HG03558 (cell line): ENCODE results near the gene KLB.
A peak's percentile ranks its signal among the peaks of the same experiment; 100 is the strongest.
"Not testable (repeated sequence)": the region's sequence is repeated elsewhere in the genome, so short reads cannot be mapped to it uniquely, and the experiment has no call there.

Source experiments
- ATAC-seq: cut with Tn5 transposase; IDR thresholded peaks from one replicate; pipeline ENCODE4 v1.9.1; 2021; ENCODE audit warnings: moderate number of reproducible peaks; ENCODE audit not compliant: unreplicated experiment; ENCODE audit errors: extremely low read depth

KLB gene

DNA sequence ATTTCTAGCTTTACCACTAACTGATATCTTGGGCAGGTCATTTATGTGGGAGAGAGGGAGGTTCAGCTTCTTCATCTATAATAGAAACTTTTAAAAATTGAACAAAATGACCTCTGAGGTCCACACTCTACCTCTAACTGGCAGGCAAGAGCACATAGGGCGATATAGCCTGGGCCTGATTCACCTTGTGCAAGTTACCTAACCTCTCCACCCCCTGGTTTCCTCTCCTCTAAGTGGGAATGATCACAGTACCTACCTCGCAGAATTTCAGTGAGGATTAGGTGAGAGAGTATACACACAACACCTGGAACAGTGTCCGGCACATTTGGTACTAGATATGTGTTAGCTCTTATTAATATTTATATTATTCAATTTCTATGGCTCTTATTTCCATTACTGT is 15.5 kb downstream of the KLB start:
- ATAC-seq = no peak

DNA sequence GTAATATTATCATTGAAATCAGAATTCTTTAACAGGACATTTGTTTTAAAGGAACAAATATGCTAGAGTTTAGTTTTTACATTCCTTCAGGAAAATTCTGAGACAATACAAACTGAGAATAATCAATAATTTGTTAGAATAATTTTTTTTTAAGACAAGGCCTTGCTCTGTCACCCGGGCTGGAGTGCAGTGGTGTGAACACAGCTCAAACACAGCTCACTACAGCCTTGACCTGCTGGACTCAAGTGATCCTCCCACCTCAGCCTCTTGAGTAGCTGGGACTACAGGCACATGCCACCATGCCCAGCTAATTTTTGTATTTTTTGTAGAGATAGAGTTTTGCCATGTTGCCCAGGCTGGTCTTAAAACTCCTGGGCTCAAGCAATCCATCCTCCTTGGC is 18.6 kb downstream of the KLB start:
- not testable (repeated sequence) for ATAC-seq

DNA sequence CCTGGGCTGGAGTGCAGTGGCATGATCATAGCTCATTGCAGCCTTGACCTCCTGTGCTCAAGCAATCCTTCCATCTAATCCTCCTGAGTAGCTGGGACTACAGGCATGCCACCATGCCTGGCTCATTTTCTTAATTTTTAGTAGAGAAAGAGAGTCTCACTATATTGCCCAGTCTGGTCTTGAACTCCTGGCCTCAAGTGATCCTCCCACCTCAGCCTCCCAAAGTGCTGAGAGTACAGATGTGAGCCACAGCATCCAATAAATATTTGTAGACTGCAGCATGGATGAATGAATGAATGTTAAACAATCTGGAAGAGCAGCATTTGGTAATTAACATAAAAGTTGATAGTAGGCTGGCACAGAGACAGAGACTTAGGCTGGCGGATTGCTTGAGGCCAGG is 20.0 kb downstream of the KLB start:
- no peak for ATAC-seq

GRCh38 chr4:39427520-39428114 is 20.9 kb downstream of the KLB start:
- ATAC-seq = no peak

GRCh38 chr4:39429476-39430334 is 23.0 kb downstream of the KLB start:
- no peak for ATAC-seq

GRCh38 chr4:39433878-39434492 is 27.3 kb downstream of the KLB start:
- ATAC-seq = no peak

GRCh38 chr4:39435659-39436563 is 29.2 kb downstream of the KLB start:
- ATAC-seq = no peak

GRCh38 chr4:39441593-39441992 is 34.9 kb downstream of the KLB start:
- ATAC-seq = no peak

DNA sequence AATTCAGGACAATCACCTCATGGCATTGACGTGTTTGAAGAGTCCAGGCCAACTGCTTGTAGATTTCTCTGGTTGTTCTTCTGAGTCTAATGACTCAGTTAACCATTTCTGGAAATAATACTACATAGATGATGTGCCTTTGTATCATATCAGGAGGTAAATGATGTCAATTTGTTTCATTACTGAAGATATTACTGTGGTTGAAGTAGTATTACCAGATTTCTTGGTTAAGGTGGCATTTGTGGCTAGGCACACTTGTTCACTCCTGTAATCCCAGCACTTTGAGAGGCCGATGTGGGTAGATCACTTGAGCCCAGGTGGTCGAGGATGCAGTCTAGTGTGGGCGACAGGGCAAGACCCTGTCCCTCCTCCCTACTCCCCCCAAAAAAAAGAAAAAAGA is 36.3 kb downstream of the KLB start:
- no peak for ATAC-seq

DNA sequence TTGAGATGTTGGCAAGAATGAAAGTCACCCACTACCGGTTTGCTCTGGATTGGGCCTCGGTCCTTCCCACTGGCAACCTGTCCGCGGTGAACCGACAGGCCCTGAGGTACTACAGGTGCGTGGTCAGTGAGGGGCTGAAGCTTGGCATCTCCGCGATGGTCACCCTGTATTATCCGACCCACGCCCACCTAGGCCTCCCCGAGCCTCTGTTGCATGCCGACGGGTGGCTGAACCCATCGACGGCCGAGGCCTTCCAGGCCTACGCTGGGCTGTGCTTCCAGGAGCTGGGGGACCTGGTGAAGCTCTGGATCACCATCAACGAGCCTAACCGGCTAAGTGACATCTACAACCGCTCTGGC is 39.7 kb downstream of the KLB start:
- no peak for ATAC-seq

GRCh38 chr4:39446842-39447573 is 40.3 kb downstream of the KLB start:
- peak; percentile 66 for ATAC-seq

GRCh38 chr4:39450618-39451017 is 43.9 kb downstream of the KLB start:
- no peak for ATAC-seq

DNA sequence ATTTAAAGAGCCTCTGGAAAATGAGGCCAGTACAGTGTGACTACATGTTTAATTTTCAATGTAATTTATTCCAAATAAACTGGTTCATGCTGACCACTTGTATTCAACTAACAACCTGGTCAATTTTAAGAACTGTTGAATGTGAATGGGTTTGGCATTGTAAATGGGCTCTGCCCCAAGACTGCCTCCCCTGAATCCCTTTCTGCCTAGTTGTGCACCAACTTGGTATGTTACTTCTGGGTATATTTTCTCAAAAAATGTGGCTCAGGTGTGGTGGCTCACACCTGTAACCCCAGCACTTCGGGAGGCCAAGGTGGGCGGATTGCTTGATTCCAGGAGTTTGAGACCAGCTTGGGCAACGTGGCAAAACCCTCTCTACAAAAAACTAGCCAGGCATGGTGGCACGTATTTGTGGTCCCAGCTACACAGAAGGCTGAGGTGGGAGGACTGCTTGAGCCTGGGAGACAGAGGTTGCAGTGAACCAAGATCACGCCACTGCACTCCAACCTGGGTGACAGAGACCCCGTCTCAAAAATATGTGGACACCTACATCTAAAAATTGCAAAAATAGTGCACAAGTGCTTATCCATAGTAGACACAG is 44.8 kb downstream of the KLB start:
- no peak for ATAC-seq

GRCh38 chr4:39452153-39452859 is 45.6 kb downstream of the KLB start:
- no peak for ATAC-seq

GRCh38 chr4:39452860-39453587 is 46.3 kb downstream of the KLB start:
- ATAC-seq = no peak

DNA sequence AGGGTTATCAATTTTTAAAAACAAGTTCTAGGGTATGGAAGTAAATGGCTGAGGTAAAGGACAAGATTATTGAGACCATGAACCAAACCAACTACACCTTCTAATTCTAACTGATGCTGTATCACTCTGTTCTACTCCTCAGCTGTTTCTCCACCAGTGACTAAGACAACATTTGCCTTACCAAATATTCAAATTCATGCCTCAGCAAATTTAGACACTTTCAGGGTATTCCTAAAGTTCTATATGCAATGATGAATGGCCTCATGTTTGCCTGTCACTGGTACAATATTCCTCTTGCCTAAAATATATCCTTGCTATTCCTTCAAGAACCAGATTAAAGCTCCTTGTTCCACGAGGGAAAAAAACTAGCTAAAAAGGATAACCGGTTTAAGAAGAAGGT is 47.0 kb downstream of the KLB start:
- ATAC-seq = no peak

DNA sequence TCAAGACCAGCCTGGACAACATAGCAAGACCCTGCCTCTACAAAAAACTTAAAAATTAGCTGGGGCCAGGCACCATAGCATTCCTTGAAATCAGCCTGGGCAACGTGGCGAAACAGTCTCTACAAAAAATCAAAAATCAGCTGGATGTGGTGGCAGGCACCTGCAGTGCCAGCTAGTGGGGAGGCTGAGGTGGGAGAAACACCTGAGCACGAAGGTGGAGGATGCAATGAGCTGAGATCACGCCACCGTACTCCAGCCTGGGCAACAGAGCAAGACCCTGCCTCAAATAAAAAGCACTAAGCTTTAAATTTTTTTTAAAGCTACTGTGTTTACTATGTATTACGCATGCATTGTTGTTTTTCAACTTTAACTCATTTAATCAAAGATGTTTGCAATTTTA is 48.8 kb downstream of the KLB start:
- no peak for ATAC-seq
